Activated CD4-positive, alpha-beta T cell treated with anti-CD3 and anti-CD28 coated beads for 1 hour (primary cell): Measurements from ENCODE around the gene LRPAP1.
"Not testable (repeated sequence)": the region's sequence is repeated elsewhere in the genome, so short reads cannot be mapped to it uniquely, and the experiment has no call there.

Source experiments
- DNase-seq: peaks from one replicate; pipeline ENCODE4 v3.0.0-alpha.2; 2020

LRPAP1 gene

GRCh38 chr4:3560465-3560864, 28.2 kb upstream of the LRPAP1 start:
- not testable (repeated sequence) for DNase-seq

- not testable (repeated sequence) for DNase-seq
These were observed 27.4 kb upstream of the LRPAP1 start for GRCh38 chr4:3559381-3560290.

- not testable (repeated sequence) for DNase-seq
These were observed 26.3 kb upstream of the LRPAP1 start for GRCh38 chr4:3558514-3558836.

GRCh38 chr4:3557676-3558513, 25.7 kb upstream of the LRPAP1 start:
- not testable (repeated sequence) for DNase-seq

GRCh38 chr4:3557088-3557492, 24.9 kb upstream of the LRPAP1 start:
- DNase-seq: not testable (repeated sequence)

GRCh38 chr4:3556244-3556867, 24.1 kb upstream of the LRPAP1 start:
- DNase-seq: not testable (repeated sequence)

- DNase-seq: not testable (repeated sequence)
These were observed 23.3 kb upstream of the LRPAP1 start for GRCh38 chr4:3555459-3556070.

GRCh38 chr4:3551366-3551765, 19.1 kb upstream of the LRPAP1 start:
- not testable (repeated sequence) for DNase-seq

- DNase-seq: not testable (repeated sequence)
These were observed 18.6 kb upstream of the LRPAP1 start for GRCh38 chr4:3550792-3551325.

GRCh38 chr4:3550041-3550440, 17.8 kb upstream of the LRPAP1 start:
- DNase-seq: not testable (repeated sequence)

- DNase-seq: not testable (repeated sequence)
These were observed 17.4 kb upstream of the LRPAP1 start for GRCh38 chr4:3549694-3550001.

GRCh38 chr4:3548991-3549693, 16.9 kb upstream of the LRPAP1 start:
- not testable (repeated sequence) for DNase-seq

GRCh38 chr4:3546721-3547120, 14.5 kb upstream of the LRPAP1 start:
- DNase-seq: not testable (repeated sequence)

GRCh38 chr4:3545351-3545750, 13.1 kb upstream of the LRPAP1 start:
- DNase-seq: not testable (repeated sequence)

- not testable (repeated sequence) for DNase-seq
These were observed 12.2 kb upstream of the LRPAP1 start for GRCh38 chr4:3544259-3545025.

GRCh38 chr4:3543415-3543814, 11.2 kb upstream of the LRPAP1 start:
- DNase-seq: not testable (repeated sequence)

GRCh38 chr4:3538906-3539305, 6.7 kb upstream of the LRPAP1 start:
- DNase-seq: not testable (repeated sequence)

- not testable (repeated sequence) for DNase-seq
These were observed 3.6 kb upstream of the LRPAP1 start for GRCh38 chr4:3535812-3536211.

- DNase-seq: no peak
These were observed 1.2 kb upstream of the LRPAP1 start for GRCh38 chr4:3533423-3533820.

- no peak for DNase-seq
These were observed 665 bp upstream of the LRPAP1 start for GRCh38 chr4:3532751-3533422.
